Measurements from ENCODE around the gene APOB.

The APOB gene

DNA sequence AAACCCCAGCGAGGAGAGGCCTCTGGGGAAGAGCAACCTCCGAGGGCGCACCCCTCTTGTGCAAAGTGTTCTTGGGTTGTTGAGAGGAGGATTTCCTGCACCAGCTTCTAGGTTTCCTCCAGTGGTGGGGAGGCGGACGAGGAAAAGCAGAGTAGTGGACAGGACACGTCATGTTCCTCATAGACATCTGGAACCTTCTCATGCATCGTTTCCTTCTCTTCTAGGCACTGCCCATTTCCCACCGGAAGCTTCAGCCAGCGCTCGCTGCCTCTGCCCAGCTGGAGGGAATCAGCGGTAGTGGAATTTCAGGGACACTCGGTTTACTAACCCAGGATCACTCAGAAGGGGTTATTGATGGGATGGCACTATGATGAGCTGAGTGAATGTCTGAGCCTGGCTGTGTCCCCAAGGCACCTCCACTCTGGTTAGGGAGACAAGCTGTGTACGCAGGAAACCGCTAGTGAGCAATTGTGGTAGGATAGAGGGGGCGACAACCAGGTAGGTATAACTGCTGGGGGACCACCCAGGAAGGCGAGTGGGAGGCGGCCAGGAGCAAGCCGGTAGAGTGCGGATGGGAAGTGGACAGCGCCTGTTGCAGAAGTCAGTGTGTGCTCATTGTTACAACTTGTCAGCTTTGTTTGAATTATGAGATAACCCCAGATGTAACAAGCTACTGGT is 960 bp upstream of the APOB start:
- DNase-seq = no peak

DNA sequence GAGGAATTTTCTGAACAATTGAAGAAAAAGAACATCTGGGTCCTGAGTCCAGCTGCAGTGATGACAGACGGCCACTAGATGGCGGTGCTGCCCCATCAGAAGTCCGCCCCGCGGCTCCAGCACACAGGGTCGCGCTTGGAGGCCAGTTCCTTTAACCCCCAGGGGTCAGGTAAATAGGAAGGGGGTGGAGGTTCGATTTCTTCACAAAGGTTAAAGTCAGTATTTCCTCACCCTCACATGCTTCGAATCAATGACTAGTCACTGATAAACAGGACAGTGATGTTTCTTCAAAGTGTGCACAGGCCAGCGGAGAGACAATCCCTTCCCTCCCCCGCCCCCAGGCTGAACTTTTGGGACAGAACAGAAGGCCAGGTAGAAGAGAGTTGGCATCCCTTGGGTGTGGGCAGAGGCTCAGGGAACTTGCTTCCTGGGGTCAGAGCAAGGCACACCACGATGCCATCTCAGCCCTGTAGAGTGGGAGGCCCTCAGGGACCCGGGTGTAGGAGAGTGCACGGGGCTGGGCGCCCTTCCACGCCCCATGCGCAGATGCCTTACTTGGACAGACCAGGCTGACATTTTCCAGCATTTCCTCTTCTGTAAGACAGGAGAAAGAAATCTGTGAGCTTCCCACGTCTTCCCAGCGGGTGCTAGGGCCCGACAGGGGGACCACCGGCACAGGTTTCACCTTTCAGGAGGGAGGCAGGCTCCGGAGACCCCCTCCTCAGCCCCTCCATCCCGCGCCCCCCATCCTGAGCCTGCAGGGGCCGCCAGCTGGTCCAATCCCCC is 722 bp downstream of the APOB start:
- peak; percentile 58 for DNase-seq

GRCh38 chr2:21042708-21042957 is 1.2 kb downstream of the APOB start:
- no peak for DNase-seq

- DNase-seq = no peak
Observed at GRCh38 chr2:21041943-21042707, 1.7 kb downstream of the APOB start.

DNA sequence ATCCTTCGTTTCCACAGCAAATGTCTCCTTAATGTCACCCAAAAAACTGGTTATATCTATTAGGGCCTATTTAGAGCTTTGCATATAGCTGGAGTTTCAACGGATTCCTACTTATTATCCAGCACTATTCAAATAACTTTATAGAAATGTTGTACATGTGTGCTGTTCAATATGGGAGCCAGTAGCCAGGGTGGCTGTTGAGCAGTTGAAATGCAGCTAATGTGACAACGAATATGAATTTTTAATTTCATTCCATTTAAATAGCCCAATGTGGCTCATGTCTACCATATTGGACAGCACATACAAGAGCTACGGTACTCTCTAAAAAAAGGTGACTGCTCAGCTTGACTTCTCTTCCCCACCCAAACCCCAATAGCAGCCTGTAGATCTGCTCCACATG is 2.4 kb downstream of the APOB start:
- DNase-seq = no peak

GRCh38 chr2:21040468-21041377 is 3.1 kb downstream of the APOB start:
- DNase-seq = no peak

GRCh38 chr2:21039979-21040467 is 3.9 kb downstream of the APOB start:
- DNase-seq = no peak

- no peak for DNase-seq
Observed at GRCh38 chr2:21039080-21039556, 4.8 kb downstream of the APOB start.

GRCh38 chr2:21038403-21039073 is 5.3 kb downstream of the APOB start:
- no peak for DNase-seq

DNA sequence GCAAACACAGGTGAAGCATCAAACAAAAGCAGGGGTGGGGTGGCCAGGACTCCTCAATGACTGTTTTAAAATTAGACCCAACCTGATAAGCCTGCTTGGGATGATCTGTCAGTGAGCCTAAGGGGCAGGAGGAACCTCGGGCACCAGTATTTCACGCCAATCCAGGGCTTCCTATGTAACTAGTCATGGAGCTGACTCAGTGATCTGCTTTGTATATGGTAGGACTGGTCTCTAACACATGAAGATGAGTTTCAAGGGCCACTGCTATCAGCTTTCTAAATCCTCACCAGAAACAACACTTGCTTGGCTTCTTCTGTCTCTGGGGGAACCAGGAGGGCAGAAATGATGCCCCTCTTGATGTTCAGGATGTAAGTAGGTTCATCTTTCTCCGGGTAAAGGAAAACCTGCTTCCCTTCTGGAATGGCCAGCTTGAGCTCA is 6.2 kb downstream of the APOB start:
- DNase-seq = no peak

DNA sequence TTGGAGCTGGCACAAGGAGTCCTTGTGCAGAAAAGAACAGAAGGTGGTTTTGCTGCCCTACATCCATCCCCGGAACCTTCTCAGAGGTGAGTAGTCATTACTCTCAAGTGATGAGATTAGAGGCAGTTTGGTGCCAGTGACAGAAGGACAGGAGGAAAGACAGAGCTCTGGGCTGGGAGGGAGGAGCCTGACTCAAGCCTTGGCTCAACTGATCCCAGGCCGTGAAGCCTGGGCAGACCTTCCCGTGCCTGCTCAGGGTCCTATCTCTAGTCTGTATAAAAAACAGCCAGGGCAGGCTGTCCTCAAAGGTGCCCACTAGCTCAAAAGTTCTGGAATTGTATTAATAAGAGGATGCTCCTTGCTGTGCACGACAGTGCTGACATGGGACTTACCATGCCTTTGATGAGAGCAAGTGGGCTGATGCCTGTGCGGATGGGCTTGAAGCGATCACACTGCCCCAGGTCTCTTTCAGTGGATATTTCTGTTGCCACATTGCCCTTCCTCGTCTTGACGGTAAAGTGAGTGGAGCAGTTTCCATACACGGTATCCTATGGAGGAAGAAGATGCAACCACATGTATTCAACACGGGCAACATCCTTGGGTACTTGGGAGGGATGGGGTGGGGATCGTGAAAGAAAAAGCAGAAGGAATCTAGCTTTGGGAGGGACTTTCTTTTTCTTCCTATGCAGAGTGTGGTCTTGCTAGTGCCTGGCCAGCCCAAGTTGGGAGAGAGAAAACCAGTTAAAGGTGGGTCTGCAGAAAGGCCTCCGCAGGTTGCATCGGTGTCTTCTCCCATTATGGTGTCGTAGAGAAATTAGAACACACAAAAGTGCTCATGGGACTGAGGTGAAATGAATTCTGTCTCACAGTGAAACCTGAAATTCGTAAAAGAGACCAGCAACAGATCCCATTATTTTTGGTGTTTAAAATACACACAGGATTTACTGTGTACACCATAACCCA is 6.9 kb downstream of the APOB start:
- DNase-seq = no peak

- DNase-seq = no peak
Observed at GRCh38 chr2:21035974-21036707, 7.7 kb downstream of the APOB start.

- no peak for DNase-seq
Observed at GRCh38 chr2:21035282-21035973, 8.4 kb downstream of the APOB start.

- no peak for DNase-seq
Observed at GRCh38 chr2:21034972-21035279, 8.9 kb downstream of the APOB start.

DNA sequence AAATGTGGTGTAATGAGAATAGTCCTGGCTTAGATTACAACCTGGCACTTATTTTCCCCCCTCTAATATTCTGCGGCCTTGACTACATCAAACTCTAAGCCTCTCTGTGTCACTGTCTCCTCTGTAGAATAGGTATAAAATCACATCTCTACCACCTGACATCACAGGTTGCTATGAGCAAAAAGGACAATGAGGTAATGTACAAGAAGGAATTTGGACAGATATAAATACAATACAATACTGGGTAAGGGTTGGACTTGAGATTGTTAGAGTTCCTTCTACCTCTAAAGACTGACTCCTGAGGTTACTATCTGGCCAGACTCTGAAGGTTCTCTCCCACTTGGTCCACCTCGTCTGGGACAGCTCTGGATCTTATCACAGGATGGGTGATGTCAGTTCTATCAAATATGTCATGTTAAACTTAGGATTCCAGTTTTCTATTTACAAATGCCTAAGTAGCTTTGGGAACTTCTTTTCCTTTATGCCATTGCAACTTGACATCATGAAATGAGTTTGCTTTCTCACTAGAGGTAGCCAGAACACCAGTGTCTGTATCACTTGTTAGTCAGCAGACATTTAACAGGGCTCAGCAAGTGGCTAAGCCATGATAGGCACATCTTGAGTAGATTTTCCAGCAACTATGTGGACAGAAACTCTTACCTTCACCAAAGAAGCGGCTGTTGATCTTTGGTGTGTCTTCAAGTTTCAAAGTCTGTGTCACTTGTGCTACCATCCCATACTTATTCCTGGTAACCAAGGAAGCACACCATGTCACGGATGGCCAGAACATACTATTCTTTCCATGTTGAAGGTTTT is 9.5 kb downstream of the APOB start:
- no peak for DNase-seq

GRCh38 chr2:21033237-21034155 is 10.4 kb downstream of the APOB start:
- no peak for DNase-seq

All from activated CD4-positive, alpha-beta T cell treated with anti-CD3 and anti-CD28 coated beads, Interleukin-10, Interleukin-2, amounts not matched to agents 100 ng/mL and 50 ng/mL, durations not matched to agents 16 hours and 8 hours (primary cell).